Measurements from ENCODE around the gene FGG.

Gene FGG

GRCh38 chr4:154612472-154613414 lies at the start of gene FGG:
FGG (minus strand) TSS chr4:154612656; CDS start chr4:154612609, 47 bp downstream.
- no peak for DNase-seq (ENCODE audit: low read depth)
- no peak for TF ChIP-seq CTCF (IDR thresholded peaks at IDR 0.05; ENCODE audit: control insufficient read depth, extremely low read depth, insufficient read depth)
- no peak within 1 kb of the TSS for H3K4me3 ChIP-seq (ENCODE audit: low read depth, low read length)

- no peak for DNase-seq (ENCODE audit: low read depth)
- H3K4me3 ChIP-seq (ENCODE audit: low read depth, low read length): no peak overlapping the region
- no peak for TF ChIP-seq CTCF (IDR thresholded peaks at IDR 0.05; ENCODE audit: control insufficient read depth, extremely low read depth, insufficient read depth)
These were observed 47.6 kb upstream of the FGG start for GRCh38 chr4:154660052-154660451.

- no peak overlapping the region; the same call in 1 of the 2 replicates for H3K4me3 ChIP-seq (ENCODE audit: low read depth, low read length)
- DNase-seq (ENCODE audit: low read depth): no peak
- TF ChIP-seq CTCF (IDR thresholded peaks at IDR 0.05; ENCODE audit: control insufficient read depth, extremely low read depth, insufficient read depth): no peak
These were observed 46.4 kb upstream of the FGG start for GRCh38 chr4:154658680-154659405.

- H3K4me3 ChIP-seq (ENCODE audit: low read depth, low read length): no peak overlapping the region
- no peak for DNase-seq (ENCODE audit: low read depth)
- no peak for TF ChIP-seq CTCF (IDR thresholded peaks at IDR 0.05; ENCODE audit: control insufficient read depth, extremely low read depth, insufficient read depth)
These were observed 31.0 kb upstream of the FGG start for GRCh38 chr4:154643493-154643892.

GRCh38 chr4:154642373-154643009 lies 30.0 kb upstream of the FGG start:
- TF ChIP-seq CTCF (IDR thresholded peaks at IDR 0.05; ENCODE audit: control insufficient read depth, extremely low read depth, insufficient read depth): no peak
- no peak for DNase-seq (ENCODE audit: low read depth)
- H3K4me3 ChIP-seq (ENCODE audit: low read depth, low read length): no peak overlapping the region

- no peak for DNase-seq (ENCODE audit: low read depth)
- no peak overlapping the region for H3K4me3 ChIP-seq (ENCODE audit: low read depth, low read length)
- TF ChIP-seq CTCF (IDR thresholded peaks at IDR 0.05; ENCODE audit: control insufficient read depth, extremely low read depth, insufficient read depth): no peak
These were observed 28.5 kb upstream of the FGG start for GRCh38 chr4:154640999-154641398.
